ENCODE results near the gene ZFAND6. TPM values are rescaled to one million over a fixed set of nuclear protein-coding genes. Genes with fewer than 3 reads are reported as not detected.

The ZFAND6 gene
- total RNA-seq, 2 donors from 2014 or later = 103 to 167 TPM

DNA sequence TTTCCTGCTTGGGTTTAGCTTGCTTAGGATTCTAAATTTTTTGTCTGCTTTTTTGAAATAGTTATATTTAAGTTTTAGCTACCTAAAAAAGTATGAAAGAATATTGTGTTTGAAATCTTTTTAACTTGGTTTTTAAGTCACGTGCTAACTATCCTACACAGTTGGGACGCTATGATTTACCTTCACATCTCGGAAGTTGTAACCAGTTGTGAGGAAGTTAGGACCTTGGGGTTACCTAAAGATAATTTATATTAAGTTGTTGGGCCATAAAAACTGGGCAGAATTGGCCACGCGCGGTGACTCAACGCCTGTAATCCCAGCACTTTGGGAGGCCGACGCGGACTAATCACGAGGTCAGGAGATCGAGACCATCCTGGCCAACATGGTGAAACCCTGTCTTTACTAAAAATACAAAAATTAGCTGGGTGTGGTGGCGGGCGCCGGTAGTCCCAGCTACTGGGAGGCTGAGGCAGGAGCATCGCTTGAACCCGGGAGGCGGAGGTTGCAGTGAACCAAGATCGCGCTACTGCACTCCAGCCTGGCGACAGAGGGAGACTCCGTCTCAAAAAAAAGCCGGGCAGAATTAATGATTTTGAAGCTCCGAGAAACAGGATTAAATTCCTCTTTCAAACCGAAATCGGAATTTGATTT, 1.0 kb downstream of the ZFAND6 start:
- 16% methylated on average over 26 of the region's 26 CpGs for WGBS
- no peak for TF ChIP-seq POLR2A (IDR thresholded peaks at IDR 0.05)
- TF ChIP-seq, protein P1, sequence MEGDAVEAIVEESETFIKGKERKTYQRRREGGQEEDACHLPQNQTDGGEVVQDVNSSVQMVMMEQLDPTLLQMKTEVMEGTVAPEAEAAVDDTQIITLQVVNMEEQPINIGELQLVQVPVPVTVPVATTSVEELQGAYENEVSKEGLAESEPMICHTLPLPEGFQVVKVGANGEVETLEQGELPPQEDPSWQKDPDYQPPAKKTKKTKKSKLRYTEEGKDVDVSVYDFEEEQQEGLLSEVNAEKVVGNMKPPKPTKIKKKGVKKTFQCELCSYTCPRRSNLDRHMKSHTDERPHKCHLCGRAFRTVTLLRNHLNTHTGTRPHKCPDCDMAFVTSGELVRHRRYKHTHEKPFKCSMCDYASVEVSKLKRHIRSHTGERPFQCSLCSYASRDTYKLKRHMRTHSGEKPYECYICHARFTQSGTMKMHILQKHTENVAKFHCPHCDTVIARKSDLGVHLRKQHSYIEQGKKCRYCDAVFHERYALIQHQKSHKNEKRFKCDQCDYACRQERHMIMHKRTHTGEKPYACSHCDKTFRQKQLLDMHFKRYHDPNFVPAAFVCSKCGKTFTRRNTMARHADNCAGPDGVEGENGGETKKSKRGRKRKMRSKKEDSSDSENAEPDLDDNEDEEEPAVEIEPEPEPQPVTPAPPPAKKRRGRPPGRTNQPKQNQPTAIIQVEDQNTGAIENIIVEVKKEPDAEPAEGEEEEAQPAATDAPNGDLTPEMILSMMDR (IDR thresholded peaks at IDR 0.05) = no peak
- peak; percentile 11 for TF ChIP-seq POLR2AphosphoS5 (IDR thresholded peaks at IDR 0.05)
- no peaks in the 10 kb centered on the region for H3K9me3 ChIP-seq
- peak overlapping the region; percentile 97 to 99 for H3K27ac ChIP-seq
- no peaks in the 10 kb centered on the region for H3K4me1 ChIP-seq (replicated peaks)
- no peaks in the 10 kb centered on the region for H3K27me3 ChIP-seq (replicated peaks; ENCODE audit: insufficient read depth)
- no peaks in the 10 kb centered on the region for H3K36me3 ChIP-seq
- H3K4me3 ChIP-seq = peak overlapping the region; percentile 93 to 94
- no peak for DNase-seq (ENCODE audit: low spot score)
- intact Hi-C loops (cut with DNase I) = loop anchor here (5.0 kb wide), 1 partner anchor 112 kb away; no protein-coding TSS in a partner anchor

DNA sequence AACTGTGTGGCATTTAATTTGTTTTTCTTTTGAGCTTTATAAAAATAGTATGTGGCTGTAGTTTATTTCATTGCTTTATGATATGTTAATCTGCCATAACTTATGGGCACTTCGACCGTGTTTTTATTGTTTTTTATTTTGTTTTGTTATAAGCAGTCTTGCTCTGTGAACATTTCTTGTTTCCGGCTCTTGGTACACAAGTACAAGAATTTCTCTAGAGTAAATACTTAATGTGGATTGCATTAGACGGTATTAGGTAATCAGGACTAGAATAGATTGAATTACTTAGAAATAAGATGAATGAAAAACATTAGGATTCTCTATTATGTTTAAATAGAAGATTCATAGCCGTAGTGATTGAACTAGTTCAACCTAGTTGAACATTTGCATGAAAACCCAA, 2.1 kb downstream of the ZFAND6 start:
- TF ChIP-seq POLR2AphosphoS5 (IDR thresholded peaks at IDR 0.05) = no peak
- TF ChIP-seq, protein P1 (IDR thresholded peaks at IDR 0.05) = no peak
- TF ChIP-seq POLR2A (IDR thresholded peaks at IDR 0.05) = no peak
- H3K4me3 ChIP-seq = peak overlapping the region in 1 of 2 donors; percentile 94
- no peaks in the 10 kb centered on the region for H3K36me3 ChIP-seq
- intact Hi-C loops (cut with DNase I) = loop anchor here (5.0 kb wide), 1 partner anchor 111 kb away; no protein-coding TSS in a partner anchor
- H3K27me3 ChIP-seq (replicated peaks; ENCODE audit: insufficient read depth) = no peaks in the 10 kb centered on the region
- no peak overlapping the region for H3K27ac ChIP-seq
- no peak for DNase-seq (ENCODE audit: low spot score)
- WGBS = 48% methylated on average over 5 of the region's 5 CpGs
- H3K9me3 ChIP-seq = no peaks in the 10 kb centered on the region
- H3K4me1 ChIP-seq (replicated peaks) = no peaks in the 10 kb centered on the region

DNA sequence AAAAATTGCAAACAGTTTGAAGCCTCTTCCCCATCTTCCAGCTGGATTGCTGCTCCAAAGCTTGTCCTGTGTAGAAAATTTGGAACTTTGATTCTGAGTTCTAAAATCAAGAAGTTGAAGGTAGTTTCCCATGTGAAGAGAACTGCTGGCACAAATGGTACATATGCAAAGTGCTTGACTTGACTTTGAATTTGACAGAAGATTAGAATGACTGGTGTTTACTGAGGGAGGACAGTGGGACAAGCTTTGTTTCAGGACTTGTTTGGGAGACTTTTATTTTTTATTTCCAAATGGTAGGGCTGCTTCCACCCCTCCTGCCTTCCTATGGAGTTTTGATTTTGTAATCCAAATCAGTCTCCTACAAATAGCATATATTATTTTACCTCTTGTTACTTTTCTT, 7.4 kb downstream of the ZFAND6 start:
- TF ChIP-seq, protein P1 (IDR thresholded peaks at IDR 0.05) = no peak
- TF ChIP-seq POLR2A (IDR thresholded peaks at IDR 0.05) (no peak), POLR2AphosphoS5 (IDR thresholded peaks at IDR 0.05) (no peak)
- Histone ChIP-seq H3K27ac (no peak overlapping the region), H3K4me3 (no peak overlapping the region), H3K27me3 (replicated peaks; ENCODE audit: insufficient read depth) (no peaks in the 10 kb centered on the region), H3K4me1 (replicated peaks) (no peaks in the 10 kb centered on the region), H3K36me3 (no peaks in the 10 kb centered on the region), H3K9me3 (no peaks in the 10 kb centered on the region)
- intact Hi-C loops (cut with DNase I) = no loop called here
- DNase-seq (ENCODE audit: low spot score) = no peak

DNA sequence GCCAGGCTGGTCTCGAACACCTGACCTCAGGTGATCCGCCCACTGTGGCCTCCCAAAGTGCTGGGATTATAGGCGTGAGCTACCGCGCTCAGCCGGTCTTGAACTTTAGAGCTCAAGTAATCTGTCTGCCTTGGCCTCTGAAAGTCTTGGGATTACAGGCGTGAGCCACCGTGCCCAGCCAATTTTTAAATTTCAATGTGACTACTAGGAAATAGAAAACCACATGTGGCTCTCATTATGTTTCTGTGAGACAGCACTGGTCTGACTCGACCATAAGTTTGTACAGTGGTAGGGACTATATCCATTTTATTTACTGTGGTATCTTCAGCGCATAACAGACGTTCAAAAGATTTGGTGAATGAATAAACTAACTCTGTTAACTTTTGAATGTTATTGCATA, 9.1 kb downstream of the ZFAND6 start:
- H3K4me3 ChIP-seq = no peak overlapping the region
- H3K27ac ChIP-seq = no peak overlapping the region
- H3K36me3 ChIP-seq = no peaks in the 10 kb centered on the region
- WGBS = 89% methylated on average over 11 of the region's 11 CpGs
- H3K9me3 ChIP-seq = no peaks in the 10 kb centered on the region
- intact Hi-C loops (cut with DNase I) = no loop called here
- no peaks in the 10 kb centered on the region for H3K27me3 ChIP-seq (replicated peaks; ENCODE audit: insufficient read depth)
- H3K4me1 ChIP-seq (replicated peaks) = no peaks in the 10 kb centered on the region
- TF ChIP-seq, protein P1 (IDR thresholded peaks at IDR 0.05) = no peak
- TF ChIP-seq POLR2A (IDR thresholded peaks at IDR 0.05) (no peak), POLR2AphosphoS5 (IDR thresholded peaks at IDR 0.05) (no peak)
- no peak for DNase-seq (ENCODE audit: low spot score)

DNA sequence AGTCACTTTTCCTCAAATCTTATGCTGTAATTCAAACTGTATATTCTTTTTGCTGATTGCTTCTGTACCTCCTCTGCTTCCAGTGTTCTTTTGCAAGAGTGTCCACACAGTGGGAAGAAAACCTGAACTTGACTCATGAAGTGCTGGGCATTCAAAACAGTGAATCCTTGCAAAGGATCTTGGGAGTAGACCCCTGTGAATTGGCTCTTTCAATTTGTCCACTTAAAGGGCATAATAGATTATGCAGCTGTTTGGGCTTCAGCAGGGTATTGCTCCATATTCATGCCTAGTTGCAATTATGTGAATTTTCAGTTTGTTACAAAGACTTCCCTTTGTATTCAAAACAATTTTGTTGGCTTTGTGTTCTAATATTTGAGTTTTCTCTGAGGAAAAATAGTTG, 11.4 kb downstream of the ZFAND6 start:
- Histone ChIP-seq H3K9me3 (no peaks in the 10 kb centered on the region), H3K36me3 (no peaks in the 10 kb centered on the region), H3K4me3 (no peak overlapping the region), H3K27me3 (replicated peaks; ENCODE audit: insufficient read depth) (no peaks in the 10 kb centered on the region), H3K4me1 (replicated peaks) (no peaks in the 10 kb centered on the region), H3K27ac (no peak overlapping the region)
- intact Hi-C loops (cut with DNase I) = no loop called here
- TF ChIP-seq POLR2AphosphoS5 (IDR thresholded peaks at IDR 0.05) (no peak), POLR2A (IDR thresholded peaks at IDR 0.05) (no peak)
- TF ChIP-seq, protein P1 (IDR thresholded peaks at IDR 0.05) = no peak
- DNase-seq (ENCODE audit: low spot score) = no peak

Measured in prostate gland (tissue), 2 donors.